Lower lobe of right lung (tissue), 2 donors: Measurements from ENCODE around the gene ANKRD44. TPM values are rescaled to one million over a fixed set of nuclear protein-coding genes. Genes with fewer than 3 reads are reported as not detected.

Experiments
- ATAC-seq, 2 donors: fragments of 200-7000 bp; cut with Tn5 transposase; one replicate each; pipeline ENCODE4 v1.9.1; 2020 to 2022; ENCODE audit warnings: mild to moderate bottlenecking in 2 of 2, moderate library complexity in 2 of 2
- DNase-seq: peaks from one replicate; pipeline ENCODE4 v3.0.0-alpha.2; 2020
- H3K27ac ChIP-seq: fragments of 200-600 bp; one replicate; pipeline ENCODE4 v1.8.0; 2022
- H3K27me3 ChIP-seq: fragments of 200-600 bp; one replicate; pipeline ENCODE4 v1.8.0; 2022; ENCODE audit warnings: low read depth
- H3K36me3 ChIP-seq: fragments of 200-600 bp; one replicate; pipeline ENCODE4 v1.8.0; 2022; ENCODE audit warnings: mild to moderate bottlenecking
- H3K4me1 ChIP-seq: fragments of 200-600 bp; one replicate; pipeline ENCODE4 v1.8.0; 2022
- H3K4me3 ChIP-seq: fragments of 200-600 bp; one replicate; pipeline ENCODE4 v1.8.0; 2022; ENCODE audit warnings: mild to moderate bottlenecking
- H3K9me3 ChIP-seq: fragments of 200-600 bp; one replicate; pipeline ENCODE4 v1.8.0; 2022
- intact Hi-C: fragments of 100-400 bp; cut with DNase I; formaldehyde crosslinking; loops from one replicate; pipeline ENCODE4 v1.11.0; 2022
- total RNA-seq: library from RNA; stranded (reverse); fragmentation: NEBNext Ultra II Directional; extraction: Animal tissue kit (Norgen Biotek cat#: 25700); gene quantifications from one replicate; pipeline ENCODE4 v1.2.1, GENCODE V29; 2021
- TF ChIP-seq, protein P1 (sequence below): fragments of 200-600 bp; IDR thresholded peaks from one replicate; pipeline ENCODE4 v1.8.0; 2022; ENCODE audit warnings: antibody characterized with exemption, mild to moderate bottlenecking
- donor health status: DM: no; HTN: yes; CAD: no; lungs with severe emphysema.

Gene ANKRD44
- total RNA-seq, 1 donor from 2014 or later: 58.7 TPM

- H3K27me3 ChIP-seq: no peaks in the 10 kb centered on the region
- H3K36me3 ChIP-seq: no peaks in the 10 kb centered on the region
- no peaks in the 10 kb centered on the region for H3K4me1 ChIP-seq
- DNase-seq: no peak
- H3K4me3 ChIP-seq: no peak overlapping the region
- H3K27ac ChIP-seq: no peak overlapping the region
- intact Hi-C loops: no loop called here
- ATAC-seq: no peak
- TF ChIP-seq, protein P1, sequence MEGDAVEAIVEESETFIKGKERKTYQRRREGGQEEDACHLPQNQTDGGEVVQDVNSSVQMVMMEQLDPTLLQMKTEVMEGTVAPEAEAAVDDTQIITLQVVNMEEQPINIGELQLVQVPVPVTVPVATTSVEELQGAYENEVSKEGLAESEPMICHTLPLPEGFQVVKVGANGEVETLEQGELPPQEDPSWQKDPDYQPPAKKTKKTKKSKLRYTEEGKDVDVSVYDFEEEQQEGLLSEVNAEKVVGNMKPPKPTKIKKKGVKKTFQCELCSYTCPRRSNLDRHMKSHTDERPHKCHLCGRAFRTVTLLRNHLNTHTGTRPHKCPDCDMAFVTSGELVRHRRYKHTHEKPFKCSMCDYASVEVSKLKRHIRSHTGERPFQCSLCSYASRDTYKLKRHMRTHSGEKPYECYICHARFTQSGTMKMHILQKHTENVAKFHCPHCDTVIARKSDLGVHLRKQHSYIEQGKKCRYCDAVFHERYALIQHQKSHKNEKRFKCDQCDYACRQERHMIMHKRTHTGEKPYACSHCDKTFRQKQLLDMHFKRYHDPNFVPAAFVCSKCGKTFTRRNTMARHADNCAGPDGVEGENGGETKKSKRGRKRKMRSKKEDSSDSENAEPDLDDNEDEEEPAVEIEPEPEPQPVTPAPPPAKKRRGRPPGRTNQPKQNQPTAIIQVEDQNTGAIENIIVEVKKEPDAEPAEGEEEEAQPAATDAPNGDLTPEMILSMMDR: no peak
- H3K9me3 ChIP-seq: no peaks in the 10 kb centered on the region
These were observed 30.0 kb upstream of the ANKRD44 start for GRCh38 chr2:197340591-197340990.

- ATAC-seq: no peak
- TF ChIP-seq, protein P1: no peak
- no peaks in the 10 kb centered on the region for H3K36me3 ChIP-seq
- H3K27ac ChIP-seq: no peak overlapping the region
- no peak for DNase-seq
- no peaks in the 10 kb centered on the region for H3K9me3 ChIP-seq
- H3K4me3 ChIP-seq: no peak overlapping the region
- intact Hi-C loops: no loop called here
- H3K27me3 ChIP-seq: no peaks in the 10 kb centered on the region
- no peaks in the 10 kb centered on the region for H3K4me1 ChIP-seq
These were observed 29.1 kb upstream of the ANKRD44 start for GRCh38 chr2:197339496-197340220.

- H3K27ac ChIP-seq: no peak overlapping the region
- DNase-seq (no peak), ATAC-seq (no peak)
- TF ChIP-seq, protein P1: no peak
- no peak overlapping the region for H3K4me3 ChIP-seq
- H3K9me3 ChIP-seq: no peaks in the 10 kb centered on the region
- no peaks in the 10 kb centered on the region for H3K36me3 ChIP-seq
- H3K27me3 ChIP-seq: no peaks in the 10 kb centered on the region
- intact Hi-C loops: no loop called here
- no peaks in the 10 kb centered on the region for H3K4me1 ChIP-seq
These were observed 28.4 kb upstream of the ANKRD44 start for GRCh38 chr2:197339016-197339415.

GRCh38 chr2:197332641-197333040 lies 22.1 kb upstream of the ANKRD44 start:
- Histone ChIP-seq H3K27me3 (no peaks in the 10 kb centered on the region), H3K9me3 (no peaks in the 10 kb centered on the region), H3K36me3 (no peaks in the 10 kb centered on the region), H3K4me3 (no peak overlapping the region), H3K27ac (no peak overlapping the region), H3K4me1 (no peaks in the 10 kb centered on the region)
- intact Hi-C loops: no loop called here
- ATAC-seq (no peak), DNase-seq (no peak)
- TF ChIP-seq, protein P1: no peak

GRCh38 chr2:197328461-197328860 lies 17.9 kb upstream of the ANKRD44 start:
- Histone ChIP-seq H3K9me3 (no peaks in the 10 kb centered on the region), H3K27ac (no peak overlapping the region), H3K36me3 (no peaks in the 10 kb centered on the region), H3K4me3 (no peak overlapping the region), H3K4me1 (peaks cover 2% of the 10 kb centered on the region), H3K27me3 (no peaks in the 10 kb centered on the region)
- TF ChIP-seq, protein P1: no peak
- ATAC-seq (no peak), DNase-seq (no peak)
- intact Hi-C loops: no loop called here
